ENCODE results near the gene HRH2.
"Not testable (repeated sequence)": the region's sequence is repeated elsewhere in the genome, so short reads cannot be mapped to it uniquely, and the experiment has no call there.

The HRH2 gene

GRCh38 chr5:175640106-175640775 is 17.6 kb upstream of the HRH2 start:
- in situ Hi-C loops (cut with MboI; ENCODE audit: low pct_unique_long_range_greater_than_20kb, low sequenced_read_pairs), result no loop called here

DNA sequence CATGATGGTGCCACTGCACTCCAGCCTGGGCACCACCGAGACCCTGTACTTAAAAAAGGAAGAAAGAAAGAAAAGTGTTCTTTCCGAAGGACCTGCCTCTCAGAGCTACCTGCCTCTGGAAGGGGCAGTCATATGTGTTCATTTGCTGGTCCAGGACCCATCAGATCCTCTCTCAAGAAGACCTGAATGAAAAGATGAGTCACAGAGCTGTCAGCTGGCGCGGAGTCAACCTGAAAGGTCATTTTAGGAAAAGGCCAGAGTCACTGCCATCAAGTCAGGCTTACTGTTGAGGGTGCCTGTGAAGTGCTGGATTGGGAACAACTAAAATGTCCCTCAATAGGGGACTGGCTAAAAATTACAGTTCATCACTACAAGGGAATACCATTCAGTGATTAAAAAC is 14.9 kb upstream of the HRH2 start:
- DNase-seq, result no peak
- in situ Hi-C loops (cut with MboI; ENCODE audit: low pct_unique_long_range_greater_than_20kb, low sequenced_read_pairs), result no loop called here

More at GRCh38 chr5:175640106-175640775, 17.6 kb upstream of the HRH2 start:
- DNase-seq, result no peak

GRCh38 chr5:175646251-175646650 is 11.6 kb upstream of the HRH2 start:
- no peak for DNase-seq
- in situ Hi-C loops (cut with MboI; ENCODE audit: low pct_unique_long_range_greater_than_20kb, low sequenced_read_pairs), result no loop called here

DNA sequence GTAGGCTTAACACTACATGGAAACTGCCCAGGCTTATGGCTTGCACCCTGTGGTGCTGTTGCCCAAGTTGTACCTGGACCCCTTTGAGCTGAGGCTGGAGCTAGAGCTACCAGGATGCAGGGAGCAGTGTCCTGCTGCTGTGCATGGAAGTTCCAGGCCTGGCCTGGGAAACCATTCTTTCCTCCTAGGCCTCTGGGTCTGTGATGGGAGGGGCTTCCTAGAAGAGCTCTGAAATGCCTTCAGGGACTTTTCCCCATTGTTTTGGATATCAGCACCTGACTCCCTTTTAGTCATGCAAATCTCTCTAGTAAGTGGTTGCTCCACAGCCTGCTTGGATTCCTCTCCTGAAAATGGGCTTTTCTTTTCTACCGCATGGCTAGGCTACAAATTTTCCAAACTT is 7.9 kb upstream of the HRH2 start:
- DNase-seq, result no peak
- in situ Hi-C loops (cut with MboI; ENCODE audit: low pct_unique_long_range_greater_than_20kb, low sequenced_read_pairs), result no loop called here

DNA sequence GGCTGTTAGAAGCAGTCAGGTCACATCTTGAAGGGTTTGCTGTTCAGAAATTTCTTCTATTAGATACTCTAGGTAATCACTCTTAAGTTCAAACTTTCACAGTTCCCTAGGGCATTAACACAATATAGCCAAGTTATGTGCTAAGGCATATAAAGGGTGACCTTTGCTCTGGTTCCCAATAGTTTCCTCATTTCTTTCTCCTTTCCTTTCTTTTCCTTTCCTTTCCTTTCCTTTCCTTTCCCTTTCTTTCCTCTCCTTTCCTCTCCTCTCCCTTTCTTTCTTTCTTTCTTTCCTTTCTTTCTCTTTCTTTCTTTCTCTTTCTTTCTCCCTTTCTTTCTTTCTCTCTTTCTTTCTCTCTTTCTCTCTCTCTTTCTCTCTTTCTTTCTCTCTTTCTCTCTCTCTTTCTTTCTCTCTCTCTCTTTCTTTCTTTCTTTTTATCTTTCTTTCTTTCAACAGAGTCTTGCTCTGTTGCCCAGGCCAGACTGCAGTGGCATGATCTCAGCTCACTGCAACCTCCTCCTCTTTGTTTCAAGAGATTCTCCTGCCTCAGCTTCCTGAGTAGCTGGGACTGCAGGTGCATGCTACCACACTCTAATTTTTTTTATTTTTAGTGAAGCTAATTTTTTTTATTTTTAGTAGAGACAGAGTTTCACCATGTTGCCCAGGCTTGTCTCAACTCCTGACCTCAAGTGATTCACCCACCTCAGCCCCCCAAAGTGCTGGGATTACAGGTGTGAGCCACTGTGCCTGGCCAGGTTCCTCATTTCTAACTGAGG is 7.3 kb upstream of the HRH2 start:
- in situ Hi-C loops (cut with MboI; ENCODE audit: low pct_unique_long_range_greater_than_20kb, low sequenced_read_pairs); DNase-seq: not testable (repeated sequence)

DNA sequence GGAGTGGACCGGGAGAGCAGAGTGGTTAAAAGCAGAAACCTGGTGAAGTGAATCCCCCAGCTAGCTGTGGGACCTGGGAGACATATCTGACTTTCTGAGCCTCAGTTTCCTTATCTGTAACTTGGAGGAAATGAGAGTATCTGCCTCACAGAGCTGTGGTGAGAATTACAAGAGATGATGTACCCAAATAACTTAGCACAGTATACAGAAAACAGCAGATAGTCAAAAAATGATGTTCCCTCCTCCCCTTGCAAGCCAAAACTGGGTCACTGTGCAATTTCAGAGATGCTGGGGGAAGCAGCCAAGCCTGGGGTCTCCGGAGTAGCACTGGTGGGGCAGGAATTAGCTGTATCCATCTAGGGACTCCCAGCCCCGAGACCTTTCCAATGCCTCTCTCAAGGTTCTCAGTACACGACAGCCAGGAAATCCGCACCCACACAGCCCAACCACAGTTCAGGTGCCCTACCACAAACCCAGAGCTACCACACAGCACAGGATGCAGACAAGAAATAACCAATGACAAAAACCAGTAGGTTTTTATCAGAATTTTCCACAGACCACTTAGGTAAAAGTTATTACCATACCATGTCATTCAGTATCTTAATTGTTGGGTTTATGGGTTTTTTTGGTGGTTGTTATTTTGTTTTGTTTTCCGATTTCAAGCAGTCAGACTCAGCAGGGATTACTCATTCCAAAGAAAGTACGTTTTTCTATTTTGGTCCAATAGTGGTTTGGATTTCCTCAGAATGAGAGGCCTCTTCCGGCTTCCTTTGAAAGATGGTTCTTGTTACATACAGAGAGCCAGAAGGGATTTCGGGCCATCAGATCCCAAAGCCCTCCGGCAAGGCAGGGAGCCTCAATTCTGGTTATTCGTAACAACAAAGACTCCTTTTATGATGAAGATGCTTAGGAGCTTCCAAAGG is 4.9 kb upstream of the HRH2 start:
- in situ Hi-C loops (cut with MboI; ENCODE audit: low pct_unique_long_range_greater_than_20kb, low sequenced_read_pairs), result no loop called here
- peak; percentile 82 for DNase-seq

GRCh38 chr5:175653763-175654162 is 4.1 kb upstream of the HRH2 start:
- in situ Hi-C loops (cut with MboI; ENCODE audit: low pct_unique_long_range_greater_than_20kb, low sequenced_read_pairs), result no loop called here
- DNase-seq, result no peak

- DNase-seq, result no peak
- in situ Hi-C loops (cut with MboI; ENCODE audit: low pct_unique_long_range_greater_than_20kb, low sequenced_read_pairs), result no loop called here
Observed at GRCh38 chr5:175654339-175654738, 3.5 kb upstream of the HRH2 start.

- in situ Hi-C loops (cut with MboI; ENCODE audit: low pct_unique_long_range_greater_than_20kb, low sequenced_read_pairs), result no loop called here
Observed at GRCh38 chr5:175654807-175655206, 3.1 kb upstream of the HRH2 start.

GRCh38 chr5:175655411-175655810 is 2.5 kb upstream of the HRH2 start:
- DNase-seq, result no peak
- in situ Hi-C loops (cut with MboI; ENCODE audit: low pct_unique_long_range_greater_than_20kb, low sequenced_read_pairs), result no loop called here

More at GRCh38 chr5:175654807-175655206, 3.1 kb upstream of the HRH2 start:
- peak; percentile 18 for DNase-seq

DNA sequence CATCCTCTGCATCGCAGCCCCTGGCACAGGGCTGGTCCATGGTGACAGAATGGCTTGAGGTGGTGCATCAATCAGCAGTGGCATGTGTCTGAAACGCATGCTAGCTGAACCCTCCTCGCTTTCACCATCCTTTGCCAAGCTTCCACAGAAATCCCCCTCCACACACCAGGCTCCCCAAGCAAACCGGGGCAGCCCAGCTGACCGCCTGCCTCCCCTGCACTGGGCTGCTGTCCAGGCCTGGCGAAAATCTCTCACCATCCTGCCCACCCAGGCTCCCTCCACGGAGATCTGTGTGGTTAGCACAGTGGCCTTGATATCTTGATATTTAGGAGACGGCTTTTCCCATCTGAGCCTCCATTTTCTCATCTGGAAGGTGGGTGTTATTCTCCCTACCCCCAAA is 905 bp upstream of the HRH2 start:
- no peak for DNase-seq
- in situ Hi-C loops (cut with MboI; ENCODE audit: low pct_unique_long_range_greater_than_20kb, low sequenced_read_pairs), result no loop called here

- in situ Hi-C loops (cut with MboI; ENCODE audit: low pct_unique_long_range_greater_than_20kb, low sequenced_read_pairs), result no loop called here
- peak; percentile 37 for DNase-seq
Observed at GRCh38 chr5:175658299-175659145, 651 bp downstream of the HRH2 start.

DNA sequence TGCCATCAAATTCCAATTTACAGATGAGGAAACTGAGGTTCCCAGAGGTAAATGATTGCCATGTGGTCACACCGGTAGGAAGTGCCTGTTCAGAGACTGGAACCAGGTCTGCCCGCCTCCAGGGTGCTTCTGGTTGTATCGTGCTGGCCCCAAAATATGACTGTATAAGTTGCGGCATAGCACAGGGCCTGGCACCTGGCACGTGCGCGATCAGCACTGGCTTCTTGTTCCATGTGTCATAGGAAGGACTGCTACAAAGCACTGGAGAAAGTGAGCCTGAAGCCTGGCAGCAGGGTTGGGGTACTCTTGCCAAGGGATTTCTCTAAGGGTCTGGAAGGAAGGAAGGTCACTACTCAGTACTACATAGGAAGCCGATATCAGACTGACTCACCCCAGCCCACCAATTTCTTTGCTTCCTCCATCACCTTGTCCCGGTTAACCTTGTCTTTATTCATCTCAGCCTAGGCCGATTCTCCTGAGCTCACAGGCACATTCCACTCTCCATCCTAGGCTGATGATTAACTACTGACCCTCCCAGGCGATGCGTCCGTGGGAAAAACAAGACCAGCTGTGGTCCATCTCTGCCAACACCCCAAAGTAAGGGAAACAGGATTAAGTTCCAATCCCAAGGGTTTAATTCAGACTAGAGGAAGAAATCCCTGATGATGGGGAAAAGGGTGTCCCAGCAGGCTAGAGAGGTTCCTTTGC is 1.8 kb downstream of the HRH2 start:
- in situ Hi-C loops (cut with MboI; ENCODE audit: low pct_unique_long_range_greater_than_20kb, low sequenced_read_pairs), result no loop called here

GRCh38 chr5:175663186-175664184 is 5.6 kb downstream of the HRH2 start:
- in situ Hi-C loops (cut with MboI; ENCODE audit: low pct_unique_long_range_greater_than_20kb, low sequenced_read_pairs), result no loop called here
- DNase-seq, result no peak

More for the DNA sequence above, 1.8 kb downstream of the HRH2 start:
- no peak for DNase-seq

DNA sequence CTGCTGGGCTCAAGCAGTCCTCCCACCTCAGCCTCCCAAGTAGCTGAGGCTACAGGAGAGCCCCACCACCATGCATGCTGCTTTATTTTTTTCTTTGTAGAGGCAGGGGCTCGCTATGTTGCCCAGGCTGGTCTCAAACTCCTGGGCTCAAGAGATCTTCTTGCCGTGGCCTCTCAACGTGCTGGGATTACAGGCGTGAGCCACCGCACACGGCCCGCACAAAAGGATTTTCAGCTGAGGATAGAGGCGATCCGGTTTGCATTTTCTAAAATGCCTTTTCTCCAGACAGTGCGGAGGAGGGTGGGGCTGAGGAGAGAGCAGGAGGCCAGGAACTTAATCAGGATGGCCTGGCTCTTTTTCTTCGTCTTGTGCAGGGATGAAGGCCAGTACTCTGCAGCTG is 6.9 kb downstream of the HRH2 start:
- in situ Hi-C loops (cut with MboI; ENCODE audit: low pct_unique_long_range_greater_than_20kb, low sequenced_read_pairs), result no loop called here
- no peak for DNase-seq

DNA sequence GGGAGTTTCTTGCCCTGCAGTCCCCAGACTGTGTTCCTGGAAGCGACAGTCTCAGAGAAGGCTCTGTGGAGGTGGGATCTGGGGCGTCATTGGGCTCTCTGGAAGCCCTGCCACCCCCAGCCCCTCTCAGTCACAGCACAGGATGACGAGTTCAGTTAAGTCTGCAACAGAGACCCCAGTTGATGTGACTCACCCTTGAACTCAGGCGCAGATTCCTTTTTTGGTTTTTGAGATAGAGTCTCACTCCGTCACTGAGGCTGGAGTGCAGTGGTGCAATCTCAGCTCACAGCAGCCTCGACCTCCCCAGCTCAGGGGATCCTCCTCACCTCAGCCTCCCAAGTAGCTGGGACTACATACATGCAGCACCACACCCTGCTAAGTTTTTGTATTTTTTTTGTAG is 8.3 kb downstream of the HRH2 start:
- in situ Hi-C loops (cut with MboI; ENCODE audit: low pct_unique_long_range_greater_than_20kb, low sequenced_read_pairs), result no loop called here
- DNase-seq, result no peak

DNA sequence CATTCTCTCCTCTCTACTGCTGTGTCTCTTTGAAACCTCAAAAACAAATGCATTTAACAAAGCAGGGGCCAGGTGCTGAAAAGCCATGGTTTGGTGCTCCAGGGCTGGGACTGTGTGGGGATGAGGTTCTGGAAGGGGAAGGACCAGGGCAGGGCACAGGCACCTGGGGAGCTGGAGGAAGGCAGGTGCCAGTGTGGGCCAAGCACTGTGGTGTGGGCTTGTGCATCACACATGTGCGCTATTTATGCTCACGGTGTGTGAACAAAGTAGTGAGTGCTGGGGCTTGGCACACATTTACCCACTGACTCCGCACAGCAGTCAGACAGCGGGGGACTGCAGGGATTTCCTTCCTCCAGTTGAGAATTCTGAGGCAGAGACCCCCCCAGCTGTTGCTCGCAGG is 10.1 kb downstream of the HRH2 start:
- in situ Hi-C loops (cut with MboI; ENCODE audit: low pct_unique_long_range_greater_than_20kb, low sequenced_read_pairs), result no loop called here
- no peak for DNase-seq

All from KBM-7 (cell line).